Measurements from ENCODE around the gene ZBTB34.

ZBTB34 gene

GRCh38 chr9:126919193-126919592, 58.8 kb downstream of the ZBTB34 start:
- DNase-seq (ENCODE audit: low read depth), result no peak

- no peak for DNase-seq (ENCODE audit: low read depth)
Measured at GRCh38 chr9:126925876-126926275, 65.4 kb downstream of the ZBTB34 start.

DNA sequence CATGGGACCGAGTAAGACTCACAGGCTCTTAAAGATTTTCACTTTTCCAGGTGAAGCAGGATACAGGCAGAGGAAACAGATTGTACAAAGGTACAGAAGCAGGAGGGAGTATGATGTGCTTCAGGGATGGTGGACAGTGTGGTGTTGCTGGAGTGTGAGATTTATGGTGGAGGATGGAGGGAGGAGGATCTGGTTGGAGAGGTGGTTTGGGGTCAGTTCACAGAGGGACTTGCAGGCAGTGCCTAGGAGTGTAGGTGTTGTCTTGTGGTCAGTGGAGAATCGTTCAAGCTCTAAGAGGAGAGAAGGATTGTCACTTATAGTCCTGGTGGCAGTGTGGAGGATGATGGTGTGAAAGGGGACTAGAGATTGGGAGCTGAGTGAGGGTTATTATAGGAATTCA, 65.9 kb downstream of the ZBTB34 start:
- DNase-seq (ENCODE audit: low read depth), result no peak

DNA sequence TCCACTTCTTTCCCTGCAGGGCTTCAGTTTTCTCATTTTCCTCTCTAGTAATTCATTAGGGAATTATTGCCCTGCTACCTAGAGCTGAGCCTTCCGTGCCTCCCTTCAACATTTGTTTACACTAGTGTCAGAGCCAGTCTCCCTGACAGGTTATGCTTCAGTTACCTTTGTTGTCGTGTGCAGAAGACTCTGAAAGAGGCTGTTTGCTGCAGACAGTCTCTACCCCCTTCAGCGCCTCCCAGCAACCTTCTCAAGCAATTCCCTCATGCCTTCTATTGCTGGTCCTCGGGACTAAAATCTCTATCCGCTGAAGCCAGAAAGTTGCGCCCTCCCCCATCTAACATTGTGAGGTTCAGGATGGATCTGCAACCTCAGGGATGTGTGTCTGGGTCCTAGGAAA, 67.0 kb downstream of the ZBTB34 start:
- no peak for DNase-seq (ENCODE audit: low read depth)

DNA sequence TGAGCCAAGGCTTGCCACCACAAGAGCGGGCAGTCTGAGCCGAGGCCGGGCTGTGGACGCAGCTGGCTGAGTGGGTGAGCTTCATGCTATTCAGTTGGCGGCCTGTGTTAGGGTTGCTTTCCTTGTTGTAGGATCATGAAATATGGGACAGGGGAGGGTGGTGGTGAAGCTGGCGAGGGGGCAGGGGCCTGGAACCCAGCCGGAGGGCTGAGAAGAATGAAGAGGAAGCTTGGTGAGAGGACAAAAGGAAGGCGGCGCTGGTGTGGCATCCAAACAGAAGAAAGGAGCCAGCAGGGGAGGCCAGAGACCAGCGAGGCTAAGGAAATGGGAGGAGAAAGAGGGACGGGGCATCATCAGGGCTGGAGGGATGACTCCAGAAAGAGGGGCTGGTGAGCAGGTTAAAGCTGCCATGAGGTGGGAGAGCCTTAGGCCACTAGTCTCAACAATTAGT, 72.5 kb downstream of the ZBTB34 start:
- no peak for DNase-seq (ENCODE audit: low read depth)

GRCh38 chr9:126933334-126933980, 73.0 kb downstream of the ZBTB34 start:
- DNase-seq (ENCODE audit: low read depth), result no peak

DNA sequence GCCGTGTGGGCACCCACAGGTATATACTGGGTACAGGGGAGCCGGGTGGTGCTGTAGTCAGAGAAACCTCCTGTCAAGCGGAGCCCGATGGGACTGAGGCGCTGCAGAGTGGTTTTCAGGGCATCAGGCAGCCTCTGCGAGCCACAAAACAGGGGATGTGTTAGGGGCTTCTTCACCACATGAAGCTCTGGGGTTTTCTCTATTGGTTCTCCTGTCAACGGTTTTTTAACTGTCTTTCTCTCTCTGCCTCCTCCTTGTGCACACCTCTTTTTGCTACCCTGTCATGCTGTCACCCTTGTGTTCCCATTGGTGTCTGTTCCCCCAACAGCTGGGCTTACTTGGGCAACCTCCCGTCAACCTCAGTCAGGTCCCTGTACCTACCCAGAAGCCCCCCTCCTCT, 74.0 kb downstream of the ZBTB34 start:
- DNase-seq (ENCODE audit: low read depth), result no peak
